Common myeloid progenitor, CD34-positive (primary cell): Measurements from ENCODE around the gene ERMAP.

Experiments used
- CTCF ChIA-PET: fragments of 350-600 bp; sonication (Branson Sonifier 250); formaldehyde crosslinking; loops from one replicate; lab custom pipeline; 2021; ENCODE audit warnings: antibody characterized with exemption; lab: Charles Lee
- POLR2A ChIA-PET: fragments of 350-600 bp; sonication (Branson Sonifier 250); formaldehyde crosslinking; loops from one replicate; lab custom pipeline; 2021; ENCODE audit warnings: antibody characterized with exemption; lab: Charles Lee
- DNase-seq, 3 donors: peaks; one replicate each; pipeline versions ENCODE4 v3.0.0 to v3.0.0-alpha.2; 2013
- H3K27ac ChIP-seq, 2 experiments: 1 replicate in 1 of 2; 2 replicates in 1 of 2; pipeline ENCODE4 v1.7.0; 2013; ENCODE audit warnings: inconsistent platforms in 2 of 2, low read length in 2 of 2, mild to moderate bottlenecking in 2 of 2, low read depth in 1 of 2, moderate library complexity in 1 of 2; ENCODE audit not compliant: severe bottlenecking in 2 of 2, insufficient read depth in 1 of 2, poor library complexity in 1 of 2
- H3K27me3 ChIP-seq, 5 experiments: replicated peaks in 2 of 5; 1 replicate in 3 of 5; 2 replicates in 2 of 5; pipeline versions ENCODE4 v1.6.1 to v1.7.0; 2013; ENCODE audit warnings: low read length in 4 of 5, mild to moderate bottlenecking in 2 of 5, moderate library complexity in 2 of 5, inconsistent platforms in 1 of 5; ENCODE audit not compliant: insufficient read depth in 5 of 5, control insufficient read depth in 4 of 5
- H3K36me3 ChIP-seq, 4 experiments: 1 replicate in 2 of 4; 2 replicates in 2 of 4; pipeline versions ENCODE4 v1.6.1 to v1.7.0; 2013; ENCODE audit warnings: low read length in 3 of 4, control low read depth in 1 of 4, mild to moderate bottlenecking in 1 of 4; ENCODE audit not compliant: control insufficient read depth in 4 of 4, insufficient read depth in 4 of 4
- H3K4me1 ChIP-seq, 4 experiments: 1 replicate in 3 of 4; 2 replicates in 1 of 4; pipeline versions ENCODE4 v1.6.1 to v1.7.1; 2013; ENCODE audit warnings: low read length in 3 of 4, mild to moderate bottlenecking in 3 of 4, control low read depth in 1 of 4, inconsistent platforms in 1 of 4, moderate library complexity in 1 of 4; ENCODE audit not compliant: control insufficient read depth in 4 of 4, insufficient read depth in 4 of 4; ENCODE audit errors: control extremely low read depth in 1 of 4
- H3K4me3 ChIP-seq, 7 experiments: 1 replicate in 4 of 7; 2 replicates in 3 of 7; pipeline versions ENCODE4 v1.5.1 to v1.7.0; 2013; ENCODE audit warnings: mild to moderate bottlenecking in 7 of 7, low read length in 6 of 7, moderate library complexity in 6 of 7, inconsistent platforms in 2 of 7, low read depth in 2 of 7, control low read depth in 1 of 7; ENCODE audit not compliant: insufficient read depth in 4 of 7, control insufficient read depth in 1 of 7; ENCODE audit errors: extremely low read depth in 1 of 7
- H3K9me3 ChIP-seq, 5 experiments: 1 replicate in 4 of 5; 2 replicates in 1 of 5; pipeline versions ENCODE4 v1.6.1 to v1.7.1; 2013; ENCODE audit warnings: low read length in 4 of 5, mild to moderate bottlenecking in 2 of 5, inconsistent platforms in 1 of 5, low read depth in 1 of 5, moderate library complexity in 1 of 5; ENCODE audit not compliant: control insufficient read depth in 4 of 5, insufficient read depth in 2 of 5; ENCODE audit errors: control extremely low read depth in 1 of 5
- WGBS: methylation state at CpG from one replicate; pipeline ENCODE4 v1.1.5; 2013; ENCODE audit not compliant: insufficient coverage; 5-methylcytosine and 5-hydroxymethylcytosine counted together

Gene ERMAP

DNA sequence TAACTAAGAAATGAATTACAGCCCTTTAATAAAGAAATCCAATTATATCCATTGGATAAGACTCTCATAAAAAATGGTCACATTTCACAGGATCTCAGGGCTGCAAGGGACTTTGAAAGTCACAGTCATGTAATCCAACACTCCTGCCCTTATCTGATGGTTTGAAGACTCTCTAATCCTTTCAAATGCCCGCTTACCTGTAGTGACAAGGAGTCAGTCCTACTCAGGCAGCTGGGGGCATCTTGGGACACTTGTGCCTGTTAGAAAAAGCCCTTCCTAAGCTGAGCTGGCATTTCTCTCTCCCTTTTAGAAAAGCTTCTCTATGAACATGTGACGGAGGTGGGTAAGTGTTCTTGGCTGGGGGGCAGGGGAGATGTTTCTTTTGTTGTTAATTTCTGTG lies 18.5 kb downstream of the ERMAP start:
- no CpG with 5 or more reads among the region's 2 CpGs for WGBS
- H3K4me3 ChIP-seq, result no peak overlapping the region

DNA sequence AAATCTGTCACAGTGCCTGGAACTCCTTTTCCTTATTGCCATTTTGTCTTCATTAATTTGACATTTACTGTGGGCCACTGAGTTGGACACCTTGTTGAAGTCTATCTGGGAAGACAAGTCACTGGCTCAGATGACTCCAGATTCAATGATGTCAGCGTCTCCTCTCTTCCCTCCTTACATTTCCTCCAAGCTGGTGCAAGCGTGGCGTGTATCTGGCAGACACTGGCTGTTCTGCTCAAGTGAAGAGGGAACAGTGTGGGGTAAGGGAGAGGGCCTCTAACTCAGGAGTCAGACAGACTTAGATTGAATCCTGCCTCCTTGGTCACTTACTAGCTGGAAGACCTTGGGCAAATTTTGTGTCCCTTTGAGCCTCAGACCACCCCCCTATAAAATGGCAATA lies 20.8 kb downstream of the ERMAP start:
- Histone ChIP-seq H3K4me1 (no peaks in the 10 kb centered on the region), H3K27ac (no peak overlapping the region), H3K4me3 (no peak overlapping the region), H3K27me3 (no peaks in the 10 kb centered on the region), H3K9me3 (no peaks in the 10 kb centered on the region), H3K36me3 (peaks cover 6 to 23% (median 15%) of the 10 kb centered on the region in 4 experiments)
- CTCF ChIA-PET, result interaction anchor here (0.9 to 2.1 kb wide), 4 partner anchors 8 to 59 kb away, joined by 3 to 7 read pairs (median 4); partner anchors contain the start of gene ZNF691
- WGBS, result 67% methylated on average over 3 of the region's 3 CpGs
- POLR2A ChIA-PET, result interaction anchor here (0.6 kb wide), 1 partner anchor 42 kb away, joined by 3 read pairs; no protein-coding TSS in a partner anchor
- DNase-seq, result no peak

More for the DNA sequence above, 18.5 kb downstream of the ERMAP start:
- H3K9me3 ChIP-seq, result no peaks in the 10 kb centered on the region
- no peak for DNase-seq
- ChIA-PET POLR2A (no interaction called here), CTCF (no interaction called here)
- no peak overlapping the region for H3K27ac ChIP-seq
- peaks cover 5 to 12% (median 7%) of the 10 kb centered on the region in 4 experiments for H3K36me3 ChIP-seq
- no peaks in the 10 kb centered on the region for H3K27me3 ChIP-seq
- H3K4me1 ChIP-seq, result no peaks in the 10 kb centered on the region

DNA sequence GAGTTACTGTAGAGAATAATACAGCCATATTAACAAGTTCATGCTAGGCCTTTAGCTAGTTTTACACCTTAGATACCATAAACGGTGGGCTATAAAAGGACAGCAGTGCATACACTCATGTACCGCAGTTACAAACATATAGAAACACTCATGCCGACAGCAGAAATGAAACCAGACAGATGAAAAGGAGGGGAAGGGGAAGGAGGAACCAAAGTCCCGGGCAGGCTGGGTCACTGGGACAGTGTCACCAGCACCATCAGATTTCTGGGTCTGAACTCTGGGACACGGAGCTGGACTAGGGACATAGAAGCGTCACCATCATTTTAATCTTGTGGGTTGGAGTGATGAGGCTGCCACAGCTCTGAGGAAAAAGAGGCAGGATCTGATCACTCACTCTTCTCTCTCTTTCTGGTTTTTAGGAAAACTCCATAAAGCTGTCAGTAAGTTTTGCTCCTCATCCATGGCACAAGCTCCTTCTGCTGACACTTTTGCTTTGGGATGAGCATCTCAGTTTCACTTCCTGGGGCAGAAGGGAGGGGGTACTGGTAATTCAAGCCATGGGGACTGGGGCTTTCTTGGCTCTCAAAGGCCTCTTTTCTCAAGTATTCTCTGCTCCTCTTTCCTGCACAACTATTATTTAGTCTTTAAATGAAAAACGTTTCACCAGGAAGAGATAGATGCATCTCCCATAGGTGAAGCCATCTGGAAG lies 21.7 kb downstream of the ERMAP start:
- no peak overlapping the region for H3K27ac ChIP-seq
- no peaks in the 10 kb centered on the region for H3K4me1 ChIP-seq
- ChIA-PET POLR2A (no interaction called here), CTCF (interaction anchor here (0.9 to 2.1 kb wide), 4 partner anchors 7 to 60 kb away, joined by 3 to 7 read pairs (median 4); partner anchors contain the start of gene ZNF691)
- H3K27me3 ChIP-seq, result no peaks in the 10 kb centered on the region
- H3K36me3 ChIP-seq, result peaks cover 6 to 29% (median 22%) of the 10 kb centered on the region in 4 experiments
- H3K9me3 ChIP-seq, result no peaks in the 10 kb centered on the region
- WGBS, result 87% methylated on average over 3 of the region's 7 CpGs
- DNase-seq, result no peak
- no peak overlapping the region for H3K4me3 ChIP-seq

DNA sequence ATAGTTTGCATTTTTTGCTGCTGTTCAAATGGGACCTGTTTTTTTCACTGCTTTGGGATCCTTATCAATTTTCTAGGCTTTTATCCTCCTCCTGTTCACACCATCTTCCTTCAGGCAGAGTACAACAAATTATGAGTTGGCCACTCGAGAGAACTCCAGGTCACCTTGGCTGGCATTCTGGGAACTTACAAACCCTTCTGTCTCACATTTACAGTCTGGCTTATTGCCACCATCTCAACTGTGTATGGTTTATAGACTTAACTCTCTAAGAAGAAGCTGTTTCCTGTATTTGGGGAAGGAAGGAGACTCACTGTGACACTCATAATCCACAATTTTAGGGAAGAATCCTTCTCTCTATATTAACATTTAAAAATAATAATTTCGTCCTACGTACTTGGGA lies 24.1 kb downstream of the ERMAP start:
- CTCF ChIA-PET, result no interaction called here

DNA sequence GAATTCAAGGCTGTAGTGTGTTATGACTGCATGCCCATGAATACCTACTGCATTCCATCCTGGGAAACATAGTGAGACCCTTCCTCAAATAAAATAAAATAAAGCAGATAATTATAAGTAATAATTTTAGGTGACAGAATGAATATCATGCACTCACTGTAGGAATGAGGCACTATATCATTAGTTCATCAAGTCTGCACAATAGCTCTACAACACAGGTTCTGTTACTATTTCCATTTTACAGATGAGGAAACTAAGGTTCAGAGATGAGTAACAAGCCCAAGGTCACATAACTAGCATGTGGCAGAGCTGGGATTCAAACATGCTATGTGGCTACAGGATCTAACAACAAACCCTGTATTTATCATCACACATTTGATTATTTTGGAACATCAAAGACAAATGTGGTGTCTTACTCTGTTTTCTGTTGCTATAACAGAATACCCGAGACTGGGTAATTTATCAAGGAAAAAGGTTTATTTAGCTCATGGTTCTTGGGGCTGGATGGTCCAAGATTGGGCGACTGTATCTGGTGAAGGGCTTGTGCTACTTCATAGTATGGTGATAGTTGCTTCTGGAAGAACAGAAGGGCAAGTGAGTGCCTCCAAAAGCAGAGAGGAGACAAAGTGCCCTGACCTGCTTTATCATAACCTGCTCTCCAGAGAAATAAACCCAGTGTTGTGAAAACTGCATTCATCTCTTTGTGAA lies 24.7 kb downstream of the ERMAP start:
- DNase-seq, result no peak
- CTCF ChIA-PET, result no interaction called here
- H3K27ac ChIP-seq, result no peak overlapping the region
- H3K27me3 ChIP-seq, result no peaks in the 10 kb centered on the region
- peaks cover 4 to 7% (median 6%) of the 10 kb centered on the region in 4 experiments for H3K4me1 ChIP-seq
- whole genome bisulfite sequencing, result 72% methylated on average over 2 of the region's 2 CpGs
- H3K4me3 ChIP-seq, result no peak overlapping the region
- no peaks in the 10 kb centered on the region for H3K9me3 ChIP-seq
- POLR2A ChIA-PET, result no interaction called here
- peaks cover 6 to 30% (median 21%) of the 10 kb centered on the region in 4 experiments for H3K36me3 ChIP-seq

More for the DNA sequence above, 24.1 kb downstream of the ERMAP start:
- WGBS, result 100% methylated on average over 1 of the region's 3 CpGs
- H3K27ac ChIP-seq, result no peak overlapping the region
- no peak overlapping the region for H3K4me3 ChIP-seq
- peaks cover 4 to 5% (median 5%) of the 10 kb centered on the region in 4 experiments for H3K4me1 ChIP-seq
- no peak for DNase-seq
- no peaks in the 10 kb centered on the region for H3K27me3 ChIP-seq
- no peaks in the 10 kb centered on the region for H3K9me3 ChIP-seq
- peaks cover 6 to 30% (median 21%) of the 10 kb centered on the region in 4 experiments for H3K36me3 ChIP-seq
- POLR2A ChIA-PET, result no interaction called here

DNA sequence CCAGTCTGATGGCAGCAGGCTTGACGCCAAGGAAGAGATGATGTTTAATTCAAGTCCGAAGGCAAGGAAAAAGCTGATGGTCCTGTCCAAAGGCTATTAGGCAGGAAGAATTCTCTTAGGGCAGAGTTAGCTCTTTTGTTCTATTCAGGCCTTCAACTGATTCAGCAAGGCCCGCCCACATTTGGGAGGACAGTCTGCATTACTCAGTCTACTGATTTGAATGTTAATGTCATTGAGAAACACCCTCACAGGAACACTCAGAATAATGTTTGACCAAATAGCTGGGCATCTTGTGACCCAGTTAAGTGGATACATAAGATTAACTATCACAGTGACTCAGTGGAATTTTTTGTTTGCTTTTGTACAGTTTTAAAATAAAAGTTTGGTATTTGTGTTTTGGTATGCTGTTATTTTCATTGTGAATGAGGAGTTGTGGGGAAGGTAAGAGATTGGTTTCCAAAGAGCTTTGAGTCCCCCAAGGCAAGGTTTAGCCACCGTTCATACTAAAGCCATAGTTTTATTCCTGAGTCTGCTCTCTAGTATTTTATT lies 27.7 kb downstream of the ERMAP start:
- CTCF ChIA-PET, result interaction anchor here (0.5 to 2.7 kb wide), 5 partner anchors 20 to 229 kb away, joined by 3 to 7 read pairs (median 3); no protein-coding TSS in a partner anchor
- Histone ChIP-seq H3K27ac (no peak overlapping the region), H3K27me3 (no peaks in the 10 kb centered on the region), H3K9me3 (no peaks in the 10 kb centered on the region), H3K4me3 (no peak overlapping the region), H3K36me3 (peaks cover 4 to 37% (median 21%) of the 10 kb centered on the region in 4 experiments), H3K4me1 (peaks cover 8 to 22% (median 16%) of the 10 kb centered on the region in 4 experiments)
- DNase-seq, result no peak
- POLR2A ChIA-PET, result no interaction called here
- 100% methylated on average over 2 of the region's 4 CpGs for WGBS
